Liver (tissue), 9 donors: Measurements from ENCODE around the gene FKBP6. TPM values are rescaled to one million over a fixed set of nuclear protein-coding genes. Genes with fewer than 3 reads are reported as not detected.
"Not testable (repeated sequence)": the region's sequence is repeated elsewhere in the genome, so short reads cannot be mapped to it uniquely, and the experiment has no call there.

Experiments used
- DNase-seq: peaks from one replicate; pipeline ENCODE4 v3.0.0-alpha.2; 2017; ENCODE audit warnings: low spot score
- H3K27ac ChIP-seq, 2 donors: one replicate each; pipeline ENCODE4 v1.7.0; 2013; ENCODE audit warnings: inconsistent platforms in 2 of 2, low read length in 2 of 2, control low read depth in 1 of 2, low read depth in 1 of 2, mild to moderate bottlenecking in 1 of 2
- H3K27me3 ChIP-seq, 4 donors: one replicate each; pipeline versions ENCODE4 v1.6.1 to v1.7.0; 2013; ENCODE audit warnings: low read length in 3 of 4, inconsistent platforms in 1 of 4, mild to moderate bottlenecking in 1 of 4, moderate library complexity in 1 of 4; ENCODE audit not compliant: control insufficient read depth in 4 of 4, insufficient read depth in 4 of 4
- H3K36me3 ChIP-seq, 4 donors: one replicate each; pipeline versions ENCODE4 v1.6.1 to v1.7.0; 2013; ENCODE audit warnings: low read length in 3 of 4, mild to moderate bottlenecking in 3 of 4, low read depth in 1 of 4, moderate library complexity in 1 of 4; ENCODE audit not compliant: control insufficient read depth in 4 of 4, insufficient read depth in 3 of 4
- H3K4me1 ChIP-seq, 4 donors: one replicate each; pipeline versions ENCODE4 v1.6.1 to v1.7.0; 2013; ENCODE audit warnings: low read length in 3 of 4, mild to moderate bottlenecking in 3 of 4, moderate library complexity in 1 of 4; ENCODE audit not compliant: control insufficient read depth in 4 of 4, insufficient read depth in 4 of 4
- H3K4me3 ChIP-seq, 3 donors: one replicate each; pipeline versions ENCODE4 v1.6.1 to v1.7.0; 2013; ENCODE audit warnings: low read length in 3 of 3, control low read depth in 1 of 3, low read depth in 1 of 3, mild to moderate bottlenecking in 1 of 3
- H3K9ac ChIP-seq, 2 donors: one replicate each; pipeline ENCODE4 v1.7.0; 2013; ENCODE audit warnings: low read length in 2 of 2, mild to moderate bottlenecking in 2 of 2, moderate library complexity in 2 of 2, control low read depth in 1 of 2, low read depth in 1 of 2
- H3K9me3 ChIP-seq, 4 donors: one replicate each; pipeline versions ENCODE4 v1.6.1 to v1.7.0; 2013; ENCODE audit warnings: low read length in 3 of 4; ENCODE audit not compliant: control insufficient read depth in 4 of 4
- FOXA1 ChIP-seq: IDR thresholded peaks from 2 replicates; pipeline ENCODE4 v1.6.1; 2016; ENCODE audit warnings: antibody characterized with exemption
- FOXA2 ChIP-seq: IDR thresholded peaks from 2 replicates; pipeline ENCODE4 v1.6.1; 2016; ENCODE audit warnings: antibody characterized with exemption
- HNF4A ChIP-seq, 2 donors: conservative IDR thresholded peaks; 2 replicates each; pipeline ENCODE4 v1.6.1; 2016; ENCODE audit warnings: antibody characterized with exemption in 2 of 2, mild to moderate bottlenecking in 2 of 2
- NR2F2 ChIP-seq: IDR thresholded peaks from 2 replicates; pipeline ENCODE4 v1.6.1; 2016; ENCODE audit warnings: antibody characterized with exemption
- RAD21 ChIP-seq, 2 donors: IDR thresholded peaks; 2 replicates each; pipeline ENCODE4 v1.6.1; 2016; ENCODE audit warnings: antibody characterized with exemption in 2 of 2, mild to moderate bottlenecking in 2 of 2
- SP1 ChIP-seq: IDR thresholded peaks from 2 replicates; pipeline ENCODE4 v1.6.1; 2018; ENCODE audit warnings: antibody characterized with exemption, mild to moderate bottlenecking
- YY1 ChIP-seq: IDR thresholded peaks from 2 replicates; pipeline ENCODE4 v1.6.1; 2016; ENCODE audit warnings: antibody characterized with exemption, mild to moderate bottlenecking
- WGBS: extraction: QIAGEN DNeasy Blood & Tissue Kit; methylation state at CpG from one replicate; pipeline ENCODE4 v1.1.7; 2013; 5-methylcytosine and 5-hydroxymethylcytosine counted together
- polyA plus RNA-seq, 2 donors: library from polyadenylated mRNA; stranded (reverse) in 1 of 2; unstranded in 1 of 2; fragments of 200-250 nt in 1 of 2; fragments of >200 nt in 1 of 2; fragmentation: Nextera tagmentation in 1 of 2; extraction: Ambion mirVana in 1 of 2; gene quantifications; one replicate each; pipeline versions ENCODE4 v1.2.1 to v1.2.3, GENCODE V29; 2013 to 2015
- total RNA-seq, 2 donors: library from RNA; depleted of rRNA; stranded (reverse); fragments of >200 nt; gene quantifications; one replicate each; pipeline ENCODE4 v1.2.3, GENCODE V29; 2014
- TF ChIP-seq, protein P1 (sequence below): fragments of 150-350 bp; IDR thresholded peaks from 2 replicates; pipeline ENCODE4 v1.5.1; 2017; ENCODE audit warnings: improper control_type of control experiment, low read depth, low read length; ENCODE audit not compliant: missing input control
- TF ChIP-seq, protein P2 (sequence below): IDR thresholded peaks from 2 replicates; pipeline ENCODE4 v1.6.1; 2016; ENCODE audit warnings: antibody characterized with exemption
- donor health status: healthy.
- donor health status: healthy.
- donor health status: healthy.
- donor health status: healthy.
- donor health status: healthy.

Gene FKBP6
- total and polyA plus RNA-seq, 4 donors, result not detected

DNA sequence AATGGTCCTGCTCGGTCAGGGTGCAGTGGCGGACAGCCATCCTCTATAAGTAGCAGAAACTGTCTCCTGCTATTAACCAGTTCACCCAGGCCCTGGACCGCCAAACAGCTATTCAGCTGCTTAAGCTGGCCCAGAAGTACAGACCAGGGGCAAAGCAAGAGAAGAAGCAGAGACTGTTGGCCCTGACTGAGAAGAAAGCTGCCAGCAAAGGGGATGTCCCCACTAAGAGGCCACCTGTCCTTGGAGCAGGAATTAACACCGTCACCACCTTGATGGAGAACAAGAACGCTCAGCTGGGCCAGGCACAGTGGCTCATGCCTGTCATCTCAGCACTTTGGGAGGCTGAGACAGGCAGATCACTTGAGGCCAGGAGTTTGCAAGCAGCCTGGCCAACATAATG is 13.7 kb upstream of the FKBP6 start:
- Histone ChIP-seq H3K27ac (no peak overlapping the region), H3K4me3 (no peak overlapping the region), H3K4me1 (no peaks in the 10 kb centered on the region), H3K36me3 (no peaks in the 10 kb centered on the region), H3K9ac (no peak overlapping the region), H3K27me3 (no peaks in the 10 kb centered on the region), H3K9me3 (no peaks in the 10 kb centered on the region)
- TF ChIP-seq FOXA1, result no peak
- TF ChIP-seq RAD21 (IDR thresholded peaks at IDR 0.05), result no peak
- TF ChIP-seq, protein P1, sequence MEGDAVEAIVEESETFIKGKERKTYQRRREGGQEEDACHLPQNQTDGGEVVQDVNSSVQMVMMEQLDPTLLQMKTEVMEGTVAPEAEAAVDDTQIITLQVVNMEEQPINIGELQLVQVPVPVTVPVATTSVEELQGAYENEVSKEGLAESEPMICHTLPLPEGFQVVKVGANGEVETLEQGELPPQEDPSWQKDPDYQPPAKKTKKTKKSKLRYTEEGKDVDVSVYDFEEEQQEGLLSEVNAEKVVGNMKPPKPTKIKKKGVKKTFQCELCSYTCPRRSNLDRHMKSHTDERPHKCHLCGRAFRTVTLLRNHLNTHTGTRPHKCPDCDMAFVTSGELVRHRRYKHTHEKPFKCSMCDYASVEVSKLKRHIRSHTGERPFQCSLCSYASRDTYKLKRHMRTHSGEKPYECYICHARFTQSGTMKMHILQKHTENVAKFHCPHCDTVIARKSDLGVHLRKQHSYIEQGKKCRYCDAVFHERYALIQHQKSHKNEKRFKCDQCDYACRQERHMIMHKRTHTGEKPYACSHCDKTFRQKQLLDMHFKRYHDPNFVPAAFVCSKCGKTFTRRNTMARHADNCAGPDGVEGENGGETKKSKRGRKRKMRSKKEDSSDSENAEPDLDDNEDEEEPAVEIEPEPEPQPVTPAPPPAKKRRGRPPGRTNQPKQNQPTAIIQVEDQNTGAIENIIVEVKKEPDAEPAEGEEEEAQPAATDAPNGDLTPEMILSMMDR, result no peak
- TF ChIP-seq YY1, result no peak
- TF ChIP-seq, protein P2, sequence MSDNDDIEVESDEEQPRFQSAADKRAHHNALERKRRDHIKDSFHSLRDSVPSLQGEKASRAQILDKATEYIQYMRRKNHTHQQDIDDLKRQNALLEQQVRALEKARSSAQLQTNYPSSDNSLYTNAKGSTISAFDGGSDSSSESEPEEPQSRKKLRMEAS, result no peak
- no peak for TF ChIP-seq NR2F2
- no peak for TF ChIP-seq HNF4A (conservative IDR thresholded peaks at IDR 0.05)
- 88% methylated on average over 5 of the region's 5 CpGs for WGBS
- no peak for DNase-seq

DNA sequence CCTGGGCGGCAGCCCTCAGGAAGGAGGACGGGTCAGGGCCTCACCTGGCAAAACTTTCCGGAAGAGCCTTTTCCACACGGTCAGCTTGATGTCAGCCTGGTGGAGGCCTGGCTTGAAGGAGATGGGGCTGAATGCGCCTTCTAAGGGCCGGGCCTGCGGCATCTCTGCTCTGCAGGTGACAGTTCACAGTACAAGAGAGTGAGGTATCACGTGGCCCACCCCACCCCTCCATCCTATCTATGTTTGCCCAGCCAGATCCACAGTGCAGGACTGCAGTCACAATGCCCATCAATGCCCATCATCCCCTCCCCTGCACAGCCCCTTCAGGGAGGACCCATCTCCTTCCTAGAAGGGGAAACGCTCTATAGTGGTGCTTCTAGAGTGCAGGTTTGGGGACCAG is 11.4 kb upstream of the FKBP6 start:
- Histone ChIP-seq H3K4me3 (no peak overlapping the region), H3K27ac (no peak overlapping the region), H3K4me1 (no peaks in the 10 kb centered on the region), H3K9me3 (no peaks in the 10 kb centered on the region), H3K9ac (no peak overlapping the region), H3K27me3 (no peaks in the 10 kb centered on the region), H3K36me3 (no peaks in the 10 kb centered on the region)
- TF ChIP-seq SP1 (no peak), HNF4A (conservative IDR thresholded peaks at IDR 0.05) (no peak), FOXA2 (no peak)
- no peak for DNase-seq
- WGBS, result 84% methylated on average over 9 of the region's 9 CpGs

DNA sequence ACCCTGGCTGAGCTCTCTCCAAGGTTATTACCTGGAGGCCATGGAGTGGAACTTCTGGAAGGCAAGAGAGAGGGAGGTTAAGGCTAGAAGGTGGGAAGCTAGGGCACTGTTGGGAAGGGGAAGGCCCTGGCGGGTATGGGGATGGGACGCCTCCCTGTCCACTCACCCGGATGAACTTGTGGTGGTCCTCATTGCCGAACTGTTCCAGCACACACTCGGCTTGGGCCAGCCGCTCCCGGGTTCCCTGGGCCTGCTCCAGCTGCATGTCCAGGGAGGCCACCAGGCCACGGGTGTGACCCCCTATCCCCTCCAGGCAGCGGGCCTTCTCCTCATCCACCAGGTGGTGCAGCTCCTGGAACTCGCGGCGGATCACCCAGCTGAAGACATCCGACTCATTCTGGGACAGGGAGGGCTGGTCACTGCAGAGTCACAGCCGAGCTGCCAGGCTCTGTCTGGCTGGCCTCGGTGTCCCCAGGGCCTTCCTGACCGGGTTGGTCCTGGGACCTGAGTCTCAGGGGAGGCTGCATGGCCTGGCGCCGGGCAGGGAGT is 9.2 kb upstream of the FKBP6 start:
- not testable (repeated sequence) for H3K9ac ChIP-seq, H3K36me3 ChIP-seq, H3K4me3 ChIP-seq, H3K27me3 ChIP-seq, H3K4me1 ChIP-seq, DNase-seq, H3K27ac ChIP-seq, H3K9me3 ChIP-seq
- 78% methylated on average over 18 of the region's 18 CpGs for WGBS

DNA sequence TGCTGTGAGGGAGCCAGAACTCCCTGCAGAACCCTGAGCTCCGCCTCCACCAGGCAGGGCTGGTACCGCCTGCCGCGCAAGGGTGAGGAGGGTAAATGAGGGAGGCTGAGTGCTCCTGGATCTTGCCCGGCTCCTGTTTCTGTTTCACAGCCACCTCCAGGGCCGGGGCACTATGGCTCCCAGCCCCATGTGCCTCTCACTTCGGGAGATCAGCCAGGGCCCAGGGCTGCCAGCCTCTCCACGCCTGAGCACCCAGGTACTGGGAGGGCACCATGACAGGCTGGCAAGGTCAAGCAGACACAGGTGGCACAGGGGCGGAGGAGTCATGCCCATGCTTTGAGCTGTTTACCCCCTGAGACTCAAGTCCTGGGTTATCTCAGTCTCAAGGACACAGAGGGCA is 8.4 kb upstream of the FKBP6 start:
- not testable (repeated sequence) for H3K4me3 ChIP-seq, H3K9ac ChIP-seq, H3K9me3 ChIP-seq, H3K27me3 ChIP-seq, H3K36me3 ChIP-seq, DNase-seq, H3K27ac ChIP-seq, H3K4me1 ChIP-seq
- 92% methylated on average over 9 of the region's 9 CpGs for WGBS

DNA sequence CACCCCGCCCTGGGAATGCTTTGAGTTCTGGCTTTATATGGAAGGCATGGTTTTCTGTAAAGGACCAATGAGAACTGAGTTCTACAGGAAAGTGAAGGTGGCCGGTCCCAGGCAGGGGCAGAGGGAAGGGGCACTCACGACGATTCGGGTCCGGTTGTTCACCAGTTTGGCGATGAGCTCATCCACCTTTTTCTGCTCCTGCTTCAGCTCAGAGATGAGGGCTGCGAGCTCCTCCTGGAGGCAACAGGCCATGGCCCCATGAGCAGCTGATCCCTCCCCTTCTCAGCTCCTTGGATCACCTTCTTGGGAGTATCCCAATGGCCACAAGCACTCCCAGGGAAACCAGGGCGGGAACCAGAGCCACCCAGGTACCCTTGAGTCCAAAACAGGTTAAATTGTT is 8.0 kb upstream of the FKBP6 start:
- DNase-seq, H3K4me3 ChIP-seq, H3K4me1 ChIP-seq, H3K27ac ChIP-seq, H3K9ac ChIP-seq, H3K36me3 ChIP-seq, H3K9me3 ChIP-seq, H3K27me3 ChIP-seq: not testable (repeated sequence)
- WGBS, result 87% methylated on average over 9 of the region's 9 CpGs

DNA sequence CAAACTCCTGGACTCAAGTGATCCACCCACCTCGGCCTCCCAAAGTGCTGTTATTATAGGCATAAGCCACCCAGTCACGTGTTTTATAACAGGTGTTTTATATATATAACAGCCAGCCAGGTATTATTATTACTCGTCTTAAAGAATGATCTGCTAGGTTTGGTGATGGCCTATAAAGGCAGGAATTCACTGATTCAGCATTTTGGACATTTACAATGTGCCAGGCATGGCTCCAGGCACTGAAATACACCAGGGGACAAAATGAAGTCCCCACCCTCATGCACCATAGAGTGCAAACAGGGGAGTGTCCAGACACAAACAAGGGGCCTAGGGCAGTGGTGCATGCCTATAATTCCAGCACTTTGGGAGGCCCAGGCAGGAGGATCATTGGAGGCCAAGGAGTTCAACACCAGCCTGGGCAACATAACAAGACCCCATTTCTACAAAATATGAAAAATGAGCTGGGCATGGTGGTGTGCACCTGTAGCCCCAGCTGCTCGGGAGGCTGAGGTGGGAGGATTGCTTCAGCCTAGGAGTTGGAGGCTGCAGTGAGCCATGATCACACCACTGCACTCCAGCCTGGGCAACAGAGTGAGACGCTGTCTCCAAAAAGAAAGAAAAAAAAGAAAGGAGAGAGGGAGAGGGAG is 4.4 kb upstream of the FKBP6 start:
- not testable (repeated sequence) for H3K27ac ChIP-seq, H3K9ac ChIP-seq, H3K4me3 ChIP-seq

More for the DNA sequence above, 4.4 kb upstream of the FKBP6 start:
- not testable (repeated sequence) for DNase-seq, H3K27me3 ChIP-seq, H3K4me1 ChIP-seq, H3K9me3 ChIP-seq, H3K36me3 ChIP-seq
- whole genome bisulfite sequencing, result 71% methylated on average over 5 of the region's 5 CpGs
